ENCODE measurements around the gene KCNG2. TPM values are rescaled to one million over a fixed set of nuclear protein-coding genes. Genes with fewer than 3 reads are reported as not detected.

Gene KCNG2
- total RNA-seq, 4 donors from 2014 or later, result 2.3 to 3.8 (median 3.2) TPM; not detected in 1

DNA sequence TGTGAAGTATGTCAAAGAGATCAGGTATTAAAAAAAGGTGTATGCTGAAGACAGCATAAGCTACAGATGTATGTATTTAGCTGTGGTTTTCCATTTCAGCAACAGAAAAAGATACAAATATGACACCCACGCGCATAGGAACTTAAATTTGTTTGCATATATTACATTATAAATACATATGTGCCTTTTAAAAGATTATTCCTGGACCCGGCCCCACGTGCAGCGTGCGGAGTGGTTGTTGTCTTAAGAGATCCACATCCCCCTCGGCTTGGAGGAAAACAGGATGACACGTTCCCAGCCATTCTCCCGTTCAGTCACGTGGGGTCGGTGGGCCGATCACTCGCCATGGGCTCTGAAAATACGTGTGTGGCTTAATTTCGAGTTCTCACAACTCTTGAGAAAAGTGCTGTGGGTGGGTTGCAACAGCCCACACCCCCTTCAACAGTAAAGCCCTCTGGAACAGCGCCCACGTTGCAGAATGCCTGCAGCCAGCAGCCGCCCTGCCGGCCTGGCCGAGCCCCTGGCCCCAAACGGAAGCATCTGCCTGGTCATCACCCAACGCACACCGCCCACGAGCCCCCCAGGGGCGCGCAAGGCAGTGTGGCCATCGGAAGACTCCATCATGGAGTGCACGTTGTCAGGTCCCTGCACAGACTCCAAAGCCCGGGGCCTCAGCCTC, 18.6 kb upstream of the KCNG2 start:
- Histone ChIP-seq H3K4me1 (no peaks in the 10 kb centered on the region), H3K27ac (no peak overlapping the region), H3K4me3 (no peak overlapping the region), H3K9me3 (no peaks in the 10 kb centered on the region), H3K36me3 (no peaks in the 10 kb centered on the region), H3K27me3 (no peaks in the 10 kb centered on the region)
- TF ChIP-seq, protein P1, sequence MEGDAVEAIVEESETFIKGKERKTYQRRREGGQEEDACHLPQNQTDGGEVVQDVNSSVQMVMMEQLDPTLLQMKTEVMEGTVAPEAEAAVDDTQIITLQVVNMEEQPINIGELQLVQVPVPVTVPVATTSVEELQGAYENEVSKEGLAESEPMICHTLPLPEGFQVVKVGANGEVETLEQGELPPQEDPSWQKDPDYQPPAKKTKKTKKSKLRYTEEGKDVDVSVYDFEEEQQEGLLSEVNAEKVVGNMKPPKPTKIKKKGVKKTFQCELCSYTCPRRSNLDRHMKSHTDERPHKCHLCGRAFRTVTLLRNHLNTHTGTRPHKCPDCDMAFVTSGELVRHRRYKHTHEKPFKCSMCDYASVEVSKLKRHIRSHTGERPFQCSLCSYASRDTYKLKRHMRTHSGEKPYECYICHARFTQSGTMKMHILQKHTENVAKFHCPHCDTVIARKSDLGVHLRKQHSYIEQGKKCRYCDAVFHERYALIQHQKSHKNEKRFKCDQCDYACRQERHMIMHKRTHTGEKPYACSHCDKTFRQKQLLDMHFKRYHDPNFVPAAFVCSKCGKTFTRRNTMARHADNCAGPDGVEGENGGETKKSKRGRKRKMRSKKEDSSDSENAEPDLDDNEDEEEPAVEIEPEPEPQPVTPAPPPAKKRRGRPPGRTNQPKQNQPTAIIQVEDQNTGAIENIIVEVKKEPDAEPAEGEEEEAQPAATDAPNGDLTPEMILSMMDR (IDR thresholded peaks at IDR 0.05), result no peak
- TF ChIP-seq POLR2A (IDR thresholded peaks at IDR 0.05), result no peak
- peak in 2 of 3 donors; percentile 21 to 24 for DNase-seq

DNA sequence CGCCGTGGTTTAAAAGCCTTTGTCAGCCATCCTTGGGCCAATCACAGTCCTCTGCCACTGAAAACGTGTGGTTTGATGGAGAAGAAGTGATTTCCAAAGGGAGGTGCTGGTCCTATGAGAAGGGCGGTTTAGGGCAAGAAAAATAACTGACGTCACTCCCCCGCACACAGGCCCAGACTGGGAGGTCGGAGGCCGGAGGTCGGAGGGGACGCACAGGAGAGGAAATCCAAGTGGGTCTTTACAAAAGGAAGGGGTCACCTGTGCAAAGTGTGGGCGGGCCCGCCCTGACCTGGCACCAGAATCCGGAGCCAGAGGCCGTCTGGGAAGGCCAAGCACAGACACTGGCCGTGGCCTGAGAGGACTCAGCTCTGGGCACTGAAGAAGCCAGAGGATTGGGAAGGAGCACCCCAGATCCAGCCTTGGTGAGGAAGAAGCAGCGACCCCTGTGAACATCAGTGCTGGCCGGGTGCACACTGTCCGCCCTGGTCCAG, 18.0 kb upstream of the KCNG2 start:
- Histone ChIP-seq H3K36me3 (no peaks in the 10 kb centered on the region), H3K27ac (no peak overlapping the region), H3K27me3 (no peaks in the 10 kb centered on the region), H3K4me1 (no peaks in the 10 kb centered on the region), H3K9me3 (no peaks in the 10 kb centered on the region), H3K4me3 (no peak overlapping the region)
- DNase-seq, result peak in 2 of 3 donors; percentile 33 to 44
- TF ChIP-seq POLR2A (IDR thresholded peaks at IDR 0.05), result no peak
- TF ChIP-seq, protein P1 (IDR thresholded peaks at IDR 0.05), result no peak

DNA sequence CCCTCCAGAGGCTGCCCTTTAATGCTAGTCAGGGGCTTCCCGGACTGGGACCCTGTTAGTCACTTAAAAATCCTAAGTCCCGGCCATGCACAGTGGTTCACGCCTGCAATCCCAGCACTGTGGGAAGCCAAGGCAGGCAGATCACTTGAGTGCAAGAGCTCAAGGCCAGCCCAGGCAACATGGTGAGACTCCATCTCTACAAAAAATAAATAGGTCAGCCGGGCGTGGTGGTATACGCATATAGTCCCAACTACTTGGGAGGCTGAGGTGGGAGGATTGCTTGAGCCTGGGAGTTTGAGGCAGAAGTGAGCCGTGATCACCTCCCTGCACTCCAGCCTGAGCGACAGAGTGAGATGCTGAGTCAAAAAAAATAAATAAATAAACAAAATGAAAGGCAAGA, 17.2 kb upstream of the KCNG2 start:
- H3K4me1 ChIP-seq, result no peaks in the 10 kb centered on the region
- H3K27me3 ChIP-seq, result no peaks in the 10 kb centered on the region
- no peaks in the 10 kb centered on the region for H3K9me3 ChIP-seq
- TF ChIP-seq POLR2A (IDR thresholded peaks at IDR 0.05), result no peak
- TF ChIP-seq, protein P1 (IDR thresholded peaks at IDR 0.05), result no peak
- DNase-seq, result peak in 2 of 3 donors; percentile 18 to 33
- no peak overlapping the region for H3K4me3 ChIP-seq
- no peak overlapping the region for H3K27ac ChIP-seq
- no peaks in the 10 kb centered on the region for H3K36me3 ChIP-seq

DNA sequence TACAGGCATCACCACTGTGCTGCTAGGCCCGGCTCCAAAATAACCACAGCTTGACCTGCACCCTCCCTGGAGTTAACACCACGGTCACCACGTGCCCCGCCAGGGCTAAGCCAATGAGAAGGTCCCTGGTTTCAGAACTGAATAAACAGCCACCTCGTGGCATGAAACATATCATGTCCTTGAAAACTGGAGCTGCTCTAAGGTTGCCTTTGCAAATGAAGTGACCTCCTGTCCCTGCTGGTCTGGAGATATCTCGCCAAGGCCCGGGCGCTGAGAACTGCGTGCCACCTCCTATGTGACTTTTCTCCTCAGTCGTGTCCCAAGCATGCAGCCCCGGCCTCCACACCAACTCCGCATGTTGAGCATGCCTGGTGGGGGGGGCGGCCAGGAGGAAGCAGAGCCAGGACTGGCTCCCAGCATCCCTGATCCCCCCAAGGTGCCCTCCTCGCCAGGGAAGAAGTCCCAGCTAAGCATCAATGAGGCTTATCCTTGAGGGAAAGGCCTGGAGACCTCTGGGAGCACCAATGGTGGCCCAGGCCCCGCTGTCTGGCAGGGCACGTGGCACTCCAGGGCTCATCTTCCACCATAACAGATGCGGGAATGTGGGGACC, 16.3 kb upstream of the KCNG2 start:
- Histone ChIP-seq H3K27me3 (no peaks in the 10 kb centered on the region), H3K4me3 (no peak overlapping the region), H3K36me3 (no peaks in the 10 kb centered on the region), H3K9me3 (no peaks in the 10 kb centered on the region), H3K27ac (no peak overlapping the region), H3K4me1 (no peaks in the 10 kb centered on the region)
- DNase-seq, result peak in 2 of 3 donors; percentile 31 to 34
- TF ChIP-seq, protein P1 (IDR thresholded peaks at IDR 0.05), result no peak
- no peak for TF ChIP-seq POLR2A (IDR thresholded peaks at IDR 0.05)

DNA sequence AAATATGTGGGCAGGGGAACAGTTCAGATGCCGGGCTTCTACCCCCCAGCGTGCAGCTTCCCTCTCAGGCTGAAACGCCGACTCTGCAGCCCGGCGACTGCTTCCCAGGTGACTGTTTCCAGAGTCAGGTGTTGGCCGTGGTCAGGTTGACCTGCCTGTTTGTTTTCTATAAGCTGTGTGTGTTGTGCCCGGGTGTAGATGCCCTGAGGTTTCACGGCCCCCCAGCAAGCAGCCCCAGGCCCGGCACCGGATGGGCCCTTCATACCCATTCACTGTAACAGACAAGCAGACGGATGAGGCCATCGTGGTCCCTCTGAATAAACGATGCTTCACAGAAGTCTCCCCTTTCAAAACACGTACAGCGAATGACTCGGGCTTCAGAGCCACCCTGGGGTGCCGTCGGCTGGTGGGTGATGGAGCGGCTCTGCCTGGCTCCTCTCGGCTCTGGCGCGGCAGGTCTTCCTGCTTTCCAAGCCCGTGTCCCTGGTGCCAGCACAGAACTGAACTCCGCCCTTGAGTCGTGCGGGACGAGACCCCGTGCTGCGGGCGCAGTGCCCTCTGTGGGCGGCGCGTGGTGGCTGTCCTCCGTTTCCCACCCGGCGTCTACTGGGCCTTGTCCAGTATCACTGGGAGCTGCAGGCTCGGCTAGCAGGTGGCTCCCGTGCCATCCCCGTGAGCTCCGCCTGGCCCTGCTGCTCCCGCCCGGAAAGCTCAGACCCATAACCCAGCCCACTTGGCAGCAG, 15.0 kb upstream of the KCNG2 start:
- Histone ChIP-seq H3K27ac (no peak overlapping the region), H3K36me3 (no peaks in the 10 kb centered on the region), H3K4me1 (no peaks in the 10 kb centered on the region), H3K4me3 (no peak overlapping the region), H3K9me3 (no peaks in the 10 kb centered on the region), H3K27me3 (peaks cover 0 to under 1% of the 10 kb centered on the region in 2 donors)
- peak in 2 of 3 donors; percentile 28 to 35 for DNase-seq
- TF ChIP-seq, protein P1 (IDR thresholded peaks at IDR 0.05), result no peak
- TF ChIP-seq POLR2A (IDR thresholded peaks at IDR 0.05), result no peak
